ENCODE results near the gene PTPRG.

- no peak for TF ChIP-seq POLR2AphosphoS5 (IDR thresholded peaks at IDR 0.05; ENCODE audit: low read depth, low read length)
- TF ChIP-seq TAF1 (IDR thresholded peaks at IDR 0.05; ENCODE audit: borderline replicate concordance, insufficient read depth, low read length): no peak
- no peak for TF ChIP-seq SIN3A (IDR thresholded peaks at IDR 0.05; ENCODE audit: borderline replicate concordance, insufficient read depth, low read length)
- TF ChIP-seq REST (IDR thresholded peaks at IDR 0.05; ENCODE audit: insufficient read depth in 1 of 2, low read depth in 2 of 2, low read length in 2 of 2): no peak
These were observed 58.7 kb downstream of the PTPRG start for GRCh38 chr3:61620073-61620472.

Data from PFSK-1 (cell line).